GM23338 (cell line): ENCODE data around the gene MAP7D1. TPM values are rescaled to one million over a fixed set of nuclear protein-coding genes. Genes with fewer than 3 reads are reported as not detected.
A peak's percentile ranks its signal among the peaks of the same experiment; 100 is the strongest.

ENCODE experiments used
- ATAC-seq: fragments of 200-7000 bp; cut with Tn5 transposase; 3 replicates; pipeline ENCODE4 v1.9.1; 2020
- DNase-seq: peaks from one replicate; pipeline ENCODE4 v3.0.0-alpha.2; 2015; ENCODE audit warnings: low spot score
- H2AFZ ChIP-seq: fragments of 200-600 bp; sonication (generic); 2 replicates; pipeline ENCODE4 v1.8.0; 2016; ENCODE audit warnings: antibody characterized with exemption, mild to moderate bottlenecking, moderate library complexity
- H3F3A ChIP-seq: fragments of 200-600 bp; sonication (generic); replicated peaks from 2 replicates; pipeline ENCODE4 v1.8.0; 2017; ENCODE audit warnings: antibody characterized with exemption, mixed run types, low read depth
- H3K27ac ChIP-seq: fragments of 200-600 bp; sonication (generic); 2 replicates; pipeline ENCODE4 v1.6.1; 2016; ENCODE audit warnings: low read depth
- H3K27me3 ChIP-seq: fragments of 200-600 bp; sonication (generic); 2 replicates; pipeline ENCODE4 v1.8.0; 2016; ENCODE audit warnings: mild to moderate bottlenecking, mixed run types, moderate library complexity; ENCODE audit not compliant: insufficient read depth
- H3K36me3 ChIP-seq: fragments of 200-600 bp; sonication (generic); 2 replicates; pipeline ENCODE4 v1.8.0; 2016; ENCODE audit warnings: mild to moderate bottlenecking; ENCODE audit not compliant: insufficient read depth
- H3K4me1 ChIP-seq: fragments of 200-600 bp; sonication (generic); 2 replicates; pipeline ENCODE4 v1.8.0; 2016; ENCODE audit warnings: mild to moderate bottlenecking, moderate library complexity; ENCODE audit not compliant: insufficient read depth
- H3K4me2 ChIP-seq: fragments of 200-600 bp; sonication (generic); 2 replicates; pipeline ENCODE4 v1.7.1; 2017; ENCODE audit warnings: mixed run types
- H3K4me3 ChIP-seq: fragments of 200-600 bp; sonication (generic); 2 replicates; pipeline ENCODE4 v1.6.1; 2016; ENCODE audit warnings: mixed run types
- H3K79me2 ChIP-seq: fragments of 200-600 bp; sonication (generic); replicated peaks from 2 replicates; pipeline ENCODE4 v1.8.0; 2017; ENCODE audit warnings: mild to moderate bottlenecking; ENCODE audit not compliant: insufficient read depth
- H3K9me2 ChIP-seq: fragments of 200-600 bp; sonication (generic); 2 replicates; pipeline ENCODE4 v1.8.0; 2017; ENCODE audit not compliant: insufficient read depth
- H4K20me1 ChIP-seq: fragments of 200-600 bp; sonication (generic); replicated peaks from 2 replicates; pipeline ENCODE4 v1.8.0; 2017; ENCODE audit warnings: mild to moderate bottlenecking; ENCODE audit not compliant: insufficient read depth
- H3K27ac Mint-ChIP-seq: 2 replicates; pipeline ENCODE4 v1.8.0; 2020; ENCODE audit warnings: inconsistent platforms, mild to moderate bottlenecking, moderate library complexity, mixed read lengths
- H3K27me3 Mint-ChIP-seq: 3 replicates; pipeline ENCODE4 v1.8.0; 2022; ENCODE audit warnings: low read depth, mild to moderate bottlenecking, moderate library complexity, mixed read lengths, inconsistent platforms; ENCODE audit not compliant: insufficient read depth, poor library complexity
- H3K36me3 Mint-ChIP-seq: 3 replicates; pipeline ENCODE4 v1.8.0; 2021; ENCODE audit warnings: low read depth, mild to moderate bottlenecking, inconsistent platforms, moderate library complexity, mixed read lengths
- H3K4me1 Mint-ChIP-seq: 3 replicates; pipeline ENCODE4 v1.8.0; 2020; ENCODE audit warnings: mild to moderate bottlenecking, inconsistent platforms, mixed read lengths
- H3K4me3 Mint-ChIP-seq: 3 replicates; pipeline ENCODE4 v1.8.0; 2021; ENCODE audit warnings: moderate library complexity, mild to moderate bottlenecking, inconsistent platforms, mixed read lengths
- H3K9me3 Mint-ChIP-seq: 3 replicates; pipeline ENCODE4 v1.8.0; 2020; ENCODE audit warnings: moderate library complexity, mild to moderate bottlenecking, inconsistent platforms, mixed read lengths
- CREB1 ChIP-seq: fragments of 250-450 bp; sonication (Bioruptor Pico); IDR thresholded peaks from 2 replicates; pipeline ENCODE4 v1.5.0; 2020; ENCODE audit warnings: low read depth, mild to moderate bottlenecking, moderate library complexity
- CTCF ChIP-seq, 2 experiments: fragments of 200-600 bp in 1 of 2; sonication (generic) in 1 of 2; conservative IDR thresholded peaks; 2 replicates each; pipeline versions ENCODE4 v1.5.1 to v1.6.1; 2016 to 2017; ENCODE audit warnings: antibody characterized with exemption in 2 of 2, low read depth in 2 of 2, mild to moderate bottlenecking in 2 of 2, moderate library complexity in 1 of 2
- ETS1 ChIP-seq: IDR thresholded peaks from 2 replicates; pipeline ENCODE4 v1.6.1; 2016; ENCODE audit warnings: antibody characterized with exemption
- EZH2 ChIP-seq: fragments of 200-600 bp; sonication (generic); IDR thresholded peaks from one replicate; pipeline ENCODE4 v1.8.0; 2017; ENCODE audit warnings: antibody characterized with exemption, mild to moderate bottlenecking, low read depth; ENCODE audit not compliant: unreplicated experiment
- POLR2AphosphoS5 ChIP-seq: IDR thresholded peaks from 2 replicates; pipeline ENCODE4 v1.6.1; 2016; ENCODE audit warnings: antibody characterized with exemption, low read depth
- STAT1 ChIP-seq: IDR thresholded peaks from one replicate; pipeline ENCODE4 v1.6.1; 2016; ENCODE audit warnings: antibody characterized with exemption; ENCODE audit not compliant: unreplicated experiment
- ZNF462 ChIP-seq: fragments of 250-450 bp; sonication (Bioruptor Pico); IDR thresholded peaks from 2 replicates; pipeline ENCODE4 v1.5.0; 2020; ENCODE audit warnings: mild to moderate bottlenecking, moderate library complexity
- polyA plus RNA-seq: library from polyadenylated mRNA; unstranded; fragments of >200 nt; fragmentation: Nextera tagmentation; extraction: Ambion mirVana; gene quantifications from 2 replicates; pipeline ENCODE4 v1.2.1, GENCODE V29; 2016
- total RNA-seq: library from RNA; depleted of rRNA; stranded (reverse); fragments of >200 nt; shearing (Covaris generic); gene quantifications from 2 replicates; pipeline ENCODE4 v1.2.3, GENCODE V29; 2014

Gene MAP7D1
- total and polyA plus RNA-seq, 2 experiments from 2014 or later = 13.8 to 59.8 TPM

GRCh38 chr1:36160949-36161485 is 5.1 kb downstream of the MAP7D1 start:
- ATAC-seq = peak; percentile 73
- peak overlapping the region; percentile 78; the same call in 1 of the 2 replicates for H2AFZ ChIP-seq
- peaks cover 19% of the 10 kb centered on the region for H3K27me3 Mint-ChIP-seq
- peak overlapping the region; percentile 98 for H3K27ac Mint-ChIP-seq
- peak overlapping the region; percentile 98 for H3K27ac ChIP-seq
- peak overlapping the region; percentile 72 for H3K4me2 ChIP-seq
- H3K36me3 ChIP-seq = no peaks in the 10 kb centered on the region
- H4K20me1 ChIP-seq = peaks cover 8% of the 10 kb centered on the region
- DNase-seq = peak; percentile 87
- H3K4me1 ChIP-seq = peaks cover 23% of the 10 kb centered on the region
- TF ChIP-seq STAT1 (no peak), POLR2AphosphoS5 (peak; percentile 66), ETS1 (peak; percentile 78), CTCF (conservative IDR thresholded peaks at IDR 0.05; ENCODE audit: low read depth in 2 of 2) (peak; percentile 54 to 63), EZH2 (no peak), CREB1 (CRISPR knock-in tag) (peak; percentile 65), ZNF462 (no peak)
- no peaks in the 10 kb centered on the region for H3K9me3 Mint-ChIP-seq
- H3K79me2 ChIP-seq = peaks cover 35% of the 10 kb centered on the region
- H3K9me2 ChIP-seq = no peaks in the 10 kb centered on the region
- no peaks in the 10 kb centered on the region for H3K27me3 ChIP-seq
- H3F3A ChIP-seq = peaks cover 7% of the 10 kb centered on the region; the same call in 1 of the 2 replicates
- H3K36me3 Mint-ChIP-seq = peaks cover 8% of the 10 kb centered on the region
- peak overlapping the region; percentile 61 for H3K4me3 ChIP-seq
- H3K4me3 Mint-ChIP-seq = peak overlapping the region; percentile 81
- peaks cover 41% of the 10 kb centered on the region for H3K4me1 Mint-ChIP-seq
